Neural crest cell (in vitro differentiated cells): Measurements from ENCODE around the gene FIGN. TPM values are rescaled to one million over a fixed set of nuclear protein-coding genes. Genes with fewer than 3 reads are reported as not detected.

Experiments
- DNase-seq: peaks from one replicate; pipeline ENCODE4 v3.0.0; 2021; ENCODE audit warnings: low read depth, mixed read lengths, low spot score
- H3K27ac Mint-ChIP-seq: one replicate; pipeline ENCODE4 v1.8.0; 2021; ENCODE audit warnings: mild to moderate bottlenecking, mixed read lengths; ENCODE audit not compliant: unreplicated experiment
- H3K27me3 Mint-ChIP-seq: 2 replicates; pipeline ENCODE4 v1.8.0; 2021; ENCODE audit warnings: low read depth, mild to moderate bottlenecking, mixed read lengths
- H3K36me3 Mint-ChIP-seq: 2 replicates; pipeline ENCODE4 v1.8.0; 2021; ENCODE audit warnings: low read depth, mild to moderate bottlenecking, mixed read lengths
- H3K4me1 Mint-ChIP-seq: 2 replicates; pipeline ENCODE4 v1.8.0; 2021; ENCODE audit warnings: mixed read lengths
- H3K4me3 Mint-ChIP-seq: one replicate; pipeline ENCODE4 v1.8.0; 2021; ENCODE audit warnings: mild to moderate bottlenecking, mixed read lengths
- H3K9me3 Mint-ChIP-seq: 2 replicates; pipeline ENCODE4 v1.8.0; 2021; ENCODE audit warnings: mixed read lengths
- total RNA-seq: library from RNA; stranded (reverse); gene quantifications from 2 replicates; pipeline ENCODE4 v1.2.1, GENCODE V29; 2021
- TF ChIP-seq, protein P1 (sequence below): fragments of 200-600 bp; sonication (generic); conservative IDR thresholded peaks from 2 replicates; pipeline ENCODE4 v1.5.0; 2021; ENCODE audit warnings: antibody characterized with exemption, mild to moderate bottlenecking

FIGN gene
- total RNA-seq, 1 donor from 2014 or later, result 57.3 TPM

- peaks cover 58% of the 10 kb centered on the region for H3K4me1 Mint-ChIP-seq
- no peaks in the 10 kb centered on the region for H3K36me3 Mint-ChIP-seq
- H3K9me3 Mint-ChIP-seq, result no peaks in the 10 kb centered on the region
- H3K4me3 Mint-ChIP-seq, result no peak overlapping the region
- TF ChIP-seq, protein P1, sequence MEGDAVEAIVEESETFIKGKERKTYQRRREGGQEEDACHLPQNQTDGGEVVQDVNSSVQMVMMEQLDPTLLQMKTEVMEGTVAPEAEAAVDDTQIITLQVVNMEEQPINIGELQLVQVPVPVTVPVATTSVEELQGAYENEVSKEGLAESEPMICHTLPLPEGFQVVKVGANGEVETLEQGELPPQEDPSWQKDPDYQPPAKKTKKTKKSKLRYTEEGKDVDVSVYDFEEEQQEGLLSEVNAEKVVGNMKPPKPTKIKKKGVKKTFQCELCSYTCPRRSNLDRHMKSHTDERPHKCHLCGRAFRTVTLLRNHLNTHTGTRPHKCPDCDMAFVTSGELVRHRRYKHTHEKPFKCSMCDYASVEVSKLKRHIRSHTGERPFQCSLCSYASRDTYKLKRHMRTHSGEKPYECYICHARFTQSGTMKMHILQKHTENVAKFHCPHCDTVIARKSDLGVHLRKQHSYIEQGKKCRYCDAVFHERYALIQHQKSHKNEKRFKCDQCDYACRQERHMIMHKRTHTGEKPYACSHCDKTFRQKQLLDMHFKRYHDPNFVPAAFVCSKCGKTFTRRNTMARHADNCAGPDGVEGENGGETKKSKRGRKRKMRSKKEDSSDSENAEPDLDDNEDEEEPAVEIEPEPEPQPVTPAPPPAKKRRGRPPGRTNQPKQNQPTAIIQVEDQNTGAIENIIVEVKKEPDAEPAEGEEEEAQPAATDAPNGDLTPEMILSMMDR, result no peak
- DNase-seq, result no peak
- no peaks in the 10 kb centered on the region for H3K27me3 Mint-ChIP-seq
- H3K27ac Mint-ChIP-seq, result peak overlapping the region; percentile 72
Measured at GRCh38 chr2:163697846-163698637, 37.8 kb downstream of the FIGN start.

DNA sequence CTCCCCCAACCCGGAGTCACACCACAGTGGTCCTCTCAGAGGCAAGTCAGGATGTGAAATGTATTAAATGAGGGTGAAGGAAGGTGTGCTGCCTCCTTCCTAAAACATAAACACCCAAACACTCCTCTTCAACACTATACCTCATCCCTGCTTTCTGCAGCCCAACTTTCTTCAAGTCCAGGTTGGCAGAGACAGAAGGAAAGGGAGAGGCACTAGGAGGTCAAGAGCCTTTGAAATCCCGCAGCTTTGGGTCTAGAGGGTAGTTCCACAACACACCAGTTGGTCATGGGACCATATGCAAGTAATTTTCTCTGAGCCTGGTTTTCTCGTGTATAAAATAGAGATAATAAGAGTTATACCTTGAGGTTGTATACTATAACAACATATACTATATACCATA lies 38.4 kb downstream of the FIGN start:
- Mint-ChIP-seq H3K4me3 (no peak overlapping the region), H3K27me3 (no peaks in the 10 kb centered on the region), H3K9me3 (no peaks in the 10 kb centered on the region), H3K27ac (no peak overlapping the region), H3K4me1 (peaks cover 63% of the 10 kb centered on the region), H3K36me3 (no peaks in the 10 kb centered on the region)
- DNase-seq, result no peak
- TF ChIP-seq, protein P1, result no peak

GRCh38 chr2:163693484-163693883 lies 42.3 kb downstream of the FIGN start:
- Mint-ChIP-seq H3K4me3 (no peak overlapping the region), H3K4me1 (peaks cover 44% of the 10 kb centered on the region), H3K9me3 (no peaks in the 10 kb centered on the region), H3K27ac (no peak overlapping the region), H3K27me3 (no peaks in the 10 kb centered on the region), H3K36me3 (no peaks in the 10 kb centered on the region)
- TF ChIP-seq, protein P1, result no peak
- DNase-seq, result no peak

DNA sequence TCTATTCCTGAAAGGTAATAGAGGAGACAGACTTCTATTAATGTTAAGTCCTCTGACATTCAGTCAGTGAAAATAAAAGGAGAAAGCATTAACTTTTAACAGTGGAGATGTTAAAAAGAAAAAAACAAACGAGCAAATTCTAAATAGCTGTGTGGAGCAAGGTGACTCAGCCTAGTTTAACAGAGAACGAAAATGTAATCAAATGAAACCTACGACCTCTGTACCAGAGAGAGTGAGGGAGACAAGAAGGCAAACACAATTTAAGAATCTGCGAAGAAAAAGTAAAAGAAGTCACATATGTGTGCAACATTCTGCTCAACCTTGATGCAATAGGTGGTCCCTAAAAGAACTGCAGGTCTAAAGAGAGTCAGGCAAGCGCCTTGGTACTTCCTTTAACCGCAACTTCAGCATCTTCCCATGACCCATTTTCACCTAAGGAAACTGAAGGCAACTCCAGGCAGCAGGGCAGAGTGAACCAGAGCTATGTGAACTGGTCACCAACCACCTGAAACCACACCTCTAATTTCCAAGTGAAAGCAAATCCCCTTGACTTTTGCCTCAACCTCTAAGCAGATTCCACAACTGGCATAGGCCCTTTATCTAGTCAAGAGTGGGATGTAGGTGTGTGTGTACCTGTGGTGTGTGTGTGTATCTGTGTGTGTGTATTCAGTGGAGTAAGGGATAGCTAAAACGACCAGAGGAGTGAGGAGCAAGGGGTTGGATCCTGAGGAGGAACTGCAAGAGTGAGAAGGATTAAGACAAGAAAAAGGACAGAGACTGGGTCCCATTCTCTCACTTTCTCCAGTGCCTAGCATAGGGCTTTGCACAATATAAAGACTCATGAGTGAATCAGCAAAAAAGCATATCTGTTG lies 43.0 kb downstream of the FIGN start:
- Mint-ChIP-seq H3K4me3 (no peak overlapping the region), H3K4me1 (peaks cover 44% of the 10 kb centered on the region), H3K27me3 (no peaks in the 10 kb centered on the region), H3K27ac (peak overlapping the region; percentile 46), H3K36me3 (peaks cover 3% of the 10 kb centered on the region), H3K9me3 (no peaks in the 10 kb centered on the region)
- TF ChIP-seq, protein P1, result no peak
- DNase-seq, result no peak

GRCh38 chr2:163692081-163692480 lies 43.7 kb downstream of the FIGN start:
- no peaks in the 10 kb centered on the region for H3K9me3 Mint-ChIP-seq
- peaks cover 3% of the 10 kb centered on the region for H3K36me3 Mint-ChIP-seq
- H3K27me3 Mint-ChIP-seq, result no peaks in the 10 kb centered on the region
- no peak overlapping the region for H3K4me3 Mint-ChIP-seq
- peaks cover 50% of the 10 kb centered on the region for H3K4me1 Mint-ChIP-seq
- TF ChIP-seq, protein P1, result no peak
- H3K27ac Mint-ChIP-seq, result no peak overlapping the region
- DNase-seq, result no peak
